HEK293 (cell line): ENCODE data around the gene TTLL5.
A peak's percentile ranks its signal among the peaks of the same experiment; 100 is the strongest.

Source experiments
- CTCF ChIA-PET: fragments of 350-600 bp; formaldehyde crosslinking; extraction: SDS; loops from one replicate; lab custom pipeline; 2021; ENCODE audit warnings: antibody characterized with exemption; lab: Yijun Ruan, JAX
- POLR2A ChIA-PET: fragments of 300-600 bp; formaldehyde crosslinking; extraction: SDS; loops from one replicate; lab custom pipeline; 2020; ENCODE audit warnings: antibody characterized with exemption, inconsistent platforms; lab: Yijun Ruan, JAX
- H3K27ac ChIP-seq: fragments of 200-500 bp; sonication (Bioruptor generic); 2 replicates; pipeline ENCODE4 v1.5.1; 2014; ENCODE audit warnings: low read depth, low read length, control low read depth, inconsistent platforms; ENCODE audit errors: extremely low read depth
- H3K36me3 ChIP-seq, 2 experiments: fragments of 200-500 bp in 1 of 2; sonication (Bioruptor generic) in 1 of 2; 1 replicate in 1 of 2; 2 replicates in 1 of 2; pipeline ENCODE4 v1.5.1; 2014 to 2017; ENCODE audit warnings: inconsistent platforms in 2 of 2, low read length in 2 of 2; ENCODE audit not compliant: control insufficient read depth in 2 of 2, insufficient read depth in 1 of 2
- H3K4me1 ChIP-seq: fragments of 200-500 bp; sonication (Bioruptor generic); 2 replicates; pipeline ENCODE4 v1.5.1; 2014; ENCODE audit warnings: mild to moderate bottlenecking, low read length, inconsistent platforms; ENCODE audit not compliant: control insufficient read depth, insufficient read depth
- H3K4me3 ChIP-seq: 2 replicates; pipeline ENCODE4 v1.5.1; 2011; ENCODE audit warnings: low read depth, mild to moderate bottlenecking, control low read depth, low read length, moderate library complexity
- H3K9me3 ChIP-seq: fragments of 200-500 bp; sonication (Bioruptor generic); 2 replicates; pipeline ENCODE4 v1.5.1; 2014; ENCODE audit warnings: low read depth, low read length, inconsistent platforms; ENCODE audit not compliant: control insufficient read depth, insufficient read depth
- CTCF ChIP-seq: fragments of 450-650 bp; formaldehyde crosslinking; IDR thresholded peaks from 2 replicates; pipeline ENCODE4 v1.5.1; 2016; ENCODE audit warnings: missing biosample characterization, missing genetic modification characterization
- EGR2 ChIP-seq: fragments of 450-650 bp; formaldehyde crosslinking; IDR thresholded peaks from 2 replicates; pipeline ENCODE4 v1.5.1; 2016; ENCODE audit warnings: low read depth, missing biosample characterization, missing genetic modification characterization
- GLIS2 ChIP-seq: fragments of 450-650 bp; formaldehyde crosslinking; IDR thresholded peaks from 2 replicates; pipeline ENCODE4 v1.5.1; 2016; ENCODE audit warnings: missing biosample characterization, missing genetic modification characterization
- KLF16 ChIP-seq: fragments of 450-650 bp; formaldehyde crosslinking; IDR thresholded peaks from 2 replicates; pipeline ENCODE4 v1.5.1; 2017; ENCODE audit warnings: missing biosample characterization, missing genetic modification characterization
- OSR2 ChIP-seq: fragments of 450-650 bp; formaldehyde crosslinking; IDR thresholded peaks from 2 replicates; pipeline ENCODE4 v1.5.1; 2016; ENCODE audit warnings: missing biosample characterization, missing genetic modification characterization
- TCF7L2 ChIP-seq: IDR thresholded peaks from 2 replicates; pipeline ENCODE4 v1.6.1; 2011; ENCODE audit warnings: low read depth, mild to moderate bottlenecking, inconsistent platforms, low read length, moderate library complexity, borderline replicate concordance
- ZBTB10 ChIP-seq: fragments of 450-650 bp; formaldehyde crosslinking; IDR thresholded peaks from 2 replicates; pipeline ENCODE4 v1.5.1; 2016; ENCODE audit warnings: missing biosample characterization, missing genetic modification characterization
- ZBTB21 ChIP-seq: fragments of 450-650 bp; formaldehyde crosslinking; IDR thresholded peaks from 2 replicates; pipeline ENCODE4 v1.5.1; 2017; ENCODE audit warnings: missing biosample characterization, missing genetic modification characterization
- ZEB2 ChIP-seq: fragments of 450-650 bp; formaldehyde crosslinking; IDR thresholded peaks from 2 replicates; pipeline ENCODE4 v1.5.1; 2016; ENCODE audit warnings: missing biosample characterization, missing genetic modification characterization
- ZFHX2 ChIP-seq: fragments of 450-650 bp; formaldehyde crosslinking; conservative IDR thresholded peaks from 2 replicates; pipeline ENCODE4 v1.5.1; 2016; ENCODE audit warnings: missing biosample characterization, missing genetic modification characterization
- ZNF148 ChIP-seq: fragments of 450-650 bp; formaldehyde crosslinking; IDR thresholded peaks from 2 replicates; pipeline ENCODE4 v1.5.0; 2017; ENCODE audit warnings: missing biosample characterization, missing genetic modification characterization, borderline replicate concordance
- ZNF169 ChIP-seq: fragments of 450-650 bp; formaldehyde crosslinking; IDR thresholded peaks from 2 replicates; pipeline ENCODE4 v1.5.1; 2016; ENCODE audit warnings: missing biosample characterization, missing genetic modification characterization
- ZNF211 ChIP-seq: fragments of 450-650 bp; formaldehyde crosslinking; IDR thresholded peaks from 2 replicates; pipeline ENCODE4 v1.5.1; 2016; ENCODE audit warnings: low read depth, missing biosample characterization, missing genetic modification characterization
- ZNF26 ChIP-seq: fragments of 450-650 bp; formaldehyde crosslinking; IDR thresholded peaks from 2 replicates; pipeline ENCODE4 v1.5.1; 2016; ENCODE audit warnings: missing biosample characterization, missing genetic modification characterization
- ZNF266 ChIP-seq: fragments of 450-650 bp; formaldehyde crosslinking; IDR thresholded peaks from 2 replicates; pipeline ENCODE4 v1.5.1; 2016; ENCODE audit warnings: missing biosample characterization, missing genetic modification characterization, low read depth
- ZNF335 ChIP-seq: fragments of 450-650 bp; formaldehyde crosslinking; conservative IDR thresholded peaks from 2 replicates; pipeline ENCODE4 v1.5.1; 2016; ENCODE audit warnings: missing biosample characterization, missing genetic modification characterization
- ZNF341 ChIP-seq: fragments of 450-650 bp; formaldehyde crosslinking; IDR thresholded peaks from 2 replicates; pipeline ENCODE4; 2016; ENCODE audit warnings: low read depth, missing biosample characterization, missing genetic modification characterization
- ZNF398 ChIP-seq: fragments of 450-650 bp; formaldehyde crosslinking; IDR thresholded peaks from 2 replicates; pipeline ENCODE4 v1.5.1; 2017; ENCODE audit warnings: missing biosample characterization, missing genetic modification characterization
- ZNF488 ChIP-seq: fragments of 450-650 bp; formaldehyde crosslinking; IDR thresholded peaks from 2 replicates; pipeline ENCODE4 v1.5.1; 2016; ENCODE audit warnings: missing biosample characterization, missing genetic modification characterization
- ZNF555 ChIP-seq: fragments of 450-650 bp; formaldehyde crosslinking; conservative IDR thresholded peaks from 2 replicates; pipeline ENCODE4 v1.5.1; 2017; ENCODE audit warnings: missing biosample characterization, mild to moderate bottlenecking, missing genetic modification characterization, inconsistent platforms
- ZNF660 ChIP-seq: fragments of 450-650 bp; IDR thresholded peaks from 2 replicates; pipeline ENCODE4 v1.5.1; 2018; ENCODE audit warnings: missing biosample characterization, mild to moderate bottlenecking, missing genetic modification characterization
- ZNF791 ChIP-seq: fragments of 450-650 bp; formaldehyde crosslinking; IDR thresholded peaks from 2 replicates; pipeline ENCODE4 v1.5.1; 2016; ENCODE audit warnings: missing biosample characterization, missing genetic modification characterization
- ZNF792 ChIP-seq: fragments of 450-650 bp; formaldehyde crosslinking; IDR thresholded peaks from 2 replicates; pipeline ENCODE4 v1.5.1; 2016; ENCODE audit warnings: missing biosample characterization, missing genetic modification characterization

The TTLL5 gene

GRCh38 chr14:75861161-75861621 is 200.1 kb downstream of the TTLL5 start (continued):
- TF ChIP-seq ZNF791 (tag by site-specific recombination) = no peak
- 0 out of 2 replicates have a peak, but pooled peaks have one; percentile 2 for TF ChIP-seq TCF7L2
- 0 out of 2 replicates have a peak, but pooled peaks have one; percentile 20 for TF ChIP-seq ZNF398
- TF ChIP-seq ZNF660 (tag by site-specific recombination) = peak; percentile 97
- peak; percentile 55 for TF ChIP-seq ZFHX2 (tag by site-specific recombination)
- TF ChIP-seq ZNF335 = 0 out of 2 replicates have a peak, but pooled peaks have one; percentile 14

GRCh38 chr14:75863221-75863620 is 202.2 kb downstream of the TTLL5 start:
- CTCF ChIA-PET = interaction anchor here (1.0 kb wide), 1 partner anchor 153 kb away, joined by 4 read pairs; no protein-coding TSS in a partner anchor
- Histone ChIP-seq H3K36me3 (no peaks in the 10 kb centered on the region), H3K4me3 (no peak overlapping the region)
- TF ChIP-seq ZNF211 (tag by site-specific recombination) (no peak), ZBTB10 (tag by site-specific recombination) (no peak), TCF7L2 (no peak), OSR2 (tag by site-specific recombination) (no peak), GLIS2 (tag by site-specific recombination) (no peak), ZEB2 (tag by site-specific recombination) (no peak), ZNF266 (tag by site-specific recombination) (no peak), ZNF341 (tag by site-specific recombination) (no peak), ZBTB21 (tag by site-specific recombination) (no peak), ZNF148 (tag by site-specific recombination) (no peak), ZNF792 (tag by site-specific recombination) (no peak), CTCF (no peak), ZNF555 (no peak), ZNF26 (no peak), KLF16 (tag by site-specific recombination) (no peak), ZNF488 (tag by site-specific recombination) (no peak), ZFHX2 (tag by site-specific recombination) (no peak), ZNF169 (tag by site-specific recombination) (no peak), EGR2 (tag by site-specific recombination) (no peak)
- TF ChIP-seq, all 188 proteins: peak for 0
- H3K9me3 ChIP-seq = no peaks in the 10 kb centered on the region
- POLR2A ChIA-PET = interaction anchor here (1.2 kb wide), 1 partner anchor 10 kb away, joined by 3 read pairs; no protein-coding TSS in a partner anchor
- H3K27ac ChIP-seq = no peak overlapping the region
- peaks cover 22% of the 10 kb centered on the region for H3K4me1 ChIP-seq
